HepG2 (cell line): Measurements from ENCODE around the gene NFS1. TPM values are rescaled to one million over a fixed set of nuclear protein-coding genes. Genes with fewer than 3 reads are reported as not detected.

Source experiments
- AGO2 ChIP-seq: fragments of 200-400 bp; formaldehyde crosslinking; optimal IDR thresholded peaks from 2 replicates; pipeline ENCODE3; 2017; ENCODE audit warnings: mild to moderate bottlenecking, low read depth, low read length, moderate library complexity
- AKNA ChIP-seq: sonication (generic); formaldehyde crosslinking; IDR thresholded peaks from 2 replicates; pipeline ENCODE4 v1.4.0; 2020; ENCODE audit warnings: missing genetic modification reagents, borderline replicate concordance
- ESRRA ChIP-seq: sonication (generic); formaldehyde crosslinking; IDR thresholded peaks from 2 replicates; pipeline ENCODE4 v1.5.1; 2020; ENCODE audit warnings: mild to moderate bottlenecking, low read depth, missing genetic modification reagents
- FIP1L1 ChIP-seq: fragments of 200-400 bp; formaldehyde crosslinking; IDR thresholded peaks from 2 replicates; pipeline ENCODE4 v1.6.1; 2018; ENCODE audit warnings: low read depth, mild to moderate bottlenecking, low read length, moderate library complexity, borderline replicate concordance; ENCODE audit not compliant: insufficient read depth
- HNF1B ChIP-seq: sonication (generic); formaldehyde crosslinking; IDR thresholded peaks from 2 replicates; pipeline ENCODE4 v1.5.1; 2020; ENCODE audit warnings: mild to moderate bottlenecking, moderate library complexity, missing genetic modification reagents
- KDM2A ChIP-seq: sonication (generic); formaldehyde crosslinking; IDR thresholded peaks from 2 replicates; pipeline ENCODE4 v1.4.0; 2020; ENCODE audit warnings: low read depth, missing genetic modification reagents, borderline replicate concordance
- KLF11 ChIP-seq: IDR thresholded peaks from 2 replicates; pipeline ENCODE4 v1.6.1; 2016; ENCODE audit warnings: missing compliant biosample characterization
- KMT2A ChIP-seq: sonication (generic); formaldehyde crosslinking; IDR thresholded peaks from 2 replicates; pipeline ENCODE4 v1.4.0; 2020; ENCODE audit warnings: missing genetic modification reagents
- LCORL ChIP-seq, 2 experiments: fragments of 450-650 bp in 1 of 2; sonication (generic) in 1 of 2; formaldehyde crosslinking in 1 of 2; IDR thresholded peaks; 2 replicates each; pipeline versions ENCODE4 v1.5.0 to v1.6.1; 2017 to 2020; ENCODE audit warnings: antibody characterized with exemption in 1 of 2, missing genetic modification reagents in 1 of 2
- MTERF4 ChIP-seq: sonication (generic); formaldehyde crosslinking; IDR thresholded peaks from 2 replicates; pipeline ENCODE4 v1.8.0; 2023; ENCODE audit warnings: mild to moderate bottlenecking, missing genetic modification reagents
- NBN ChIP-seq: fragments of 450-650 bp; conservative IDR thresholded peaks from 2 replicates; pipeline ENCODE4 v1.6.1; 2017
- NR2F1 ChIP-seq, 2 experiments: fragments of 450-650 bp in 1 of 2; formaldehyde crosslinking in 1 of 2; IDR thresholded peaks; 2 replicates each; pipeline versions ENCODE4 v1.5.0 to v1.6.1; 2016 to 2020; ENCODE audit warnings: mild to moderate bottlenecking in 1 of 2, missing compliant biosample characterization in 1 of 2, missing genetic modification reagents in 1 of 2, moderate library complexity in 1 of 2
- PBX2 ChIP-seq: IDR thresholded peaks from 2 replicates; pipeline ENCODE4 v1.6.1; 2016; ENCODE audit warnings: control low read depth
- RAD21 ChIP-seq: fragments of 450-650 bp; formaldehyde crosslinking; IDR thresholded peaks from 2 replicates; pipeline ENCODE4 v1.5.0; 2020; ENCODE audit warnings: mild to moderate bottlenecking
- RBM22 ChIP-seq: fragments of 200-400 bp; formaldehyde crosslinking; optimal IDR thresholded peaks from 2 replicates; pipeline ENCODE3; 2017; ENCODE audit warnings: mild to moderate bottlenecking, low read length, moderate library complexity
- TFAP4 ChIP-seq: sonication (generic); IDR thresholded peaks from 2 replicates; pipeline ENCODE4 v1.6.1; 2016; ENCODE audit warnings: low read depth, borderline replicate concordance
- ZBTB8A ChIP-seq: sonication (generic); formaldehyde crosslinking; IDR thresholded peaks from 2 replicates; pipeline ENCODE4 v1.4.0; 2020; ENCODE audit warnings: mild to moderate bottlenecking, low read depth, missing genetic modification reagents, borderline replicate concordance
- ZFP36L1 ChIP-seq: sonication (generic); formaldehyde crosslinking; IDR thresholded peaks from 2 replicates; pipeline ENCODE4 v1.8.0; 2022; ENCODE audit warnings: mild to moderate bottlenecking, missing genetic modification reagents, moderate library complexity
- polyA plus RNA-seq, 8 experiments: library from polyadenylated mRNA; depleted of rRNA in 3 of 8; stranded (reverse) in 7 of 8; unstranded in 1 of 8; fragments of >200 nt; fragmentation: Illumina TruSeq in 4 of 8; extraction: Trizol in 4 of 8; gene quantifications; 2 replicates each; pipeline versions ENCODE4 v1.2.1 to v1.2.3, GENCODE V29; 2011 to 2016; ENCODE audit warnings: low read depth in 4 of 8, missing spikeins in 1 of 8, mixed read lengths in 1 of 8; ENCODE audit not compliant: insufficient read depth in 1 of 8
- total RNA-seq, 5 experiments: library from RNA; depleted of rRNA; stranded (reverse); fragments of >200 nt; fragmentation: Illumina TruSeq; extraction: Trizol; gene quantifications; 2 replicates each; pipeline ENCODE4 v1.2.3, GENCODE V29; 2016; ENCODE audit warnings: low read depth in 1 of 5

The NFS1 gene
- total and polyA plus RNA-seq, 2 of the 13 experiments (the other 11 are each of a cell fraction or from before 2014, with no cell fraction given): 65.9 to 88.1 TPM

- TF ChIP-seq AKNA (no peak), NR2F1 (CRISPR knock-in tag; IDR thresholded peaks at IDR 0.05) (no peak; a peak in 1 of 4 replicates), ZFP36L1 (CRISPR knock-in tag) (0 out of 2 replicates have a peak, but pooled peaks have one; percentile 30), RAD21 (CRISPR knock-in tag) (peak; percentile 8; the same call in 1 of the 2 replicates), RBM22 (peak; percentile 93), PBX2 (CRISPR knock-in tag) (no peak), HNF1B (CRISPR knock-in tag) (no peak), ESRRA (CRISPR knock-in tag) (no peak), AGO2 (peak; percentile 65), LCORL (IDR thresholded peaks at IDR 0.05) (0 out of 2 replicates have a peak, but pooled peaks have one; percentile 6), LCORL (CRISPR knock-in tag; IDR thresholded peaks at IDR 0.05) (no peak), MTERF4 (0 out of 2 replicates have a peak, but pooled peaks have one; percentile 37), NBN (no peak), TFAP4 (no peak), ZBTB8A (CRISPR knock-in tag) (no peak), KLF11 (CRISPR knock-in tag) (no peak), KDM2A (no peak), FIP1L1 (no peak), KMT2A (0 out of 2 replicates have a peak, but pooled peaks have one; percentile 16)
Measured at GRCh38 chr20:35726842-35727711, 27.9 kb upstream of the NFS1 start (continued).
